Ascending aorta (tissue), 2 donors: ENCODE data around the gene SECTM1. TPM values are rescaled to one million over a fixed set of nuclear protein-coding genes. Genes with fewer than 3 reads are reported as not detected.

Source experiments
- DNase-seq, 2 donors: peaks; one replicate each; pipeline ENCODE4 v3.0.0-alpha.2; 2019; ENCODE audit warnings: low spot score in 2 of 2
- H3K27ac ChIP-seq, 2 donors: fragments of 200-600 bp; sonication (generic); one replicate each; pipeline ENCODE4 v1.5.1; 2016 to 2017; ENCODE audit warnings: mild to moderate bottlenecking in 1 of 2
- H3K27me3 ChIP-seq: fragments of 200-600 bp; sonication (generic); one replicate; pipeline ENCODE4 v1.5.1; 2017
- H3K36me3 ChIP-seq, 2 donors: fragments of 200-600 bp; sonication (generic); one replicate each; pipeline ENCODE4 v1.5.1; 2016
- H3K4me1 ChIP-seq, 2 donors: fragments of 200-600 bp; sonication (generic); one replicate each; pipeline ENCODE4 v1.5.1; 2016 to 2017; ENCODE audit warnings: mild to moderate bottlenecking in 1 of 2
- H3K4me3 ChIP-seq, 2 donors: fragments of 200-600 bp; sonication (generic); one replicate each; pipeline ENCODE4 v1.5.1; 2016 to 2017; ENCODE audit warnings: mild to moderate bottlenecking in 1 of 2
- H3K9me3 ChIP-seq, 2 donors: fragments of 200-600 bp; sonication (generic); one replicate each; pipeline ENCODE4 v1.5.1; 2016
- CTCF ChIP-seq, 3 experiments: fragments of 200-600 bp in 2 of 3; fragments of 450-650 bp in 1 of 3; sonication (generic) in 2 of 3; IDR thresholded peaks; one replicate each; pipeline ENCODE4 v1.5.1; 2016 to 2019; ENCODE audit warnings: antibody characterized with exemption in 3 of 3, mild to moderate bottlenecking in 1 of 3, moderate library complexity in 1 of 3
- intact Hi-C: fragments of 100-400 bp; cut with DNase I; formaldehyde crosslinking; loops from one replicate; pipeline ENCODE4 v1.15.1; 2023
- total RNA-seq: library from RNA; depleted of rRNA; stranded (reverse); fragments of >200 nt; gene quantifications from one replicate; pipeline ENCODE4 v1.1.0, GENCODE V29; 2016

The SECTM1 gene
- total RNA-seq, 1 donor from 2014 or later: 49.5 TPM

DNA sequence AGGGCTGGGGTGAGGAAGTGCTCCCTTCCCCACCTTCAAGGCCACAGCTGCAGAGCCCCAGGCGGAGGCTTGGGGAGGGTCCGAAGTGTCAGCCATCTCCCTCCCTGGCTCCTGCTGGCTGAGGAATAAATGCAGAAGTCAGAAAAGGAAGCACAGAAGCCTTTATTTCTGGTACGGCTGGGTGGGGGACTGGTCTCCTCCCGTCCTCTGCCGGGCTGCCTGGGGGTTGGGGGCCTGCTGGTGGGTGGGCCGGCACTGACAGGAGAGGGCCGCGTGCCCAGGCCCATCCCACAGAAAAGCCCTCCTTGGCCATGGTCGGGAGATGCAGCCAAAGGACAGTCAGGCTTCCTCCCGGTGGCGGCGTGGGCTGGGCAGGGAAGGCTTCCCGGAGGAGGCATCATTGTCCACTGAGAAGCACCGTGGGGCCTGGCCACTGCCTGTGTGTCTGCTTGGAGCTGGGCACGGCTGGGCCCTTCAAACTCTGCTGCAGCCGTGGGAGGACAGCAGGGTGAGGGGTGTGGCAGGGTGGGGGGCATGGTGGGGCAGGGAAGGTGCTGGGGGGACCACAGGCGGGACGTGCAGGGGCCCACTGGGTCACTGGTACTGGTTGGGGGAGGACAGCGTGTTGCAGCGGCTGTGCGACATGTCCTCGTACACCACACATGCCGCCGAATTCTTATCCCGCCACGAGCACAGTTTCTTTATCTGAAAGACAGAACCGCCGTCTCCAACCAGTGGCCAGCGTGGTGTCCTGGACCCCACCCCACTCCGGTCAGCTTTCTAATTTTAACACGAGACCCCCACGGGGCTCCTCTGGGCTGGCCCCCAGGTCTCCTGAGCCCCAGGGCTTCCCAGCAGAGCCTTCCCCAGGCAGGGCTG is 18.6 kb downstream of the SECTM1 start:
- Histone ChIP-seq H3K4me1 (no peaks in the 10 kb centered on the region), H3K36me3 (no peaks in the 10 kb centered on the region), H3K27ac (no peak overlapping the region), H3K4me3 (peak overlapping the region in 1 of 2 donors; percentile 22), H3K9me3 (no peaks in the 10 kb centered on the region), H3K27me3 (peaks cover 17% of the 10 kb centered on the region)
- intact Hi-C loops: no loop called here
- no peak for TF ChIP-seq CTCF (IDR thresholded peaks at IDR 0.05)
- no peak for DNase-seq

DNA sequence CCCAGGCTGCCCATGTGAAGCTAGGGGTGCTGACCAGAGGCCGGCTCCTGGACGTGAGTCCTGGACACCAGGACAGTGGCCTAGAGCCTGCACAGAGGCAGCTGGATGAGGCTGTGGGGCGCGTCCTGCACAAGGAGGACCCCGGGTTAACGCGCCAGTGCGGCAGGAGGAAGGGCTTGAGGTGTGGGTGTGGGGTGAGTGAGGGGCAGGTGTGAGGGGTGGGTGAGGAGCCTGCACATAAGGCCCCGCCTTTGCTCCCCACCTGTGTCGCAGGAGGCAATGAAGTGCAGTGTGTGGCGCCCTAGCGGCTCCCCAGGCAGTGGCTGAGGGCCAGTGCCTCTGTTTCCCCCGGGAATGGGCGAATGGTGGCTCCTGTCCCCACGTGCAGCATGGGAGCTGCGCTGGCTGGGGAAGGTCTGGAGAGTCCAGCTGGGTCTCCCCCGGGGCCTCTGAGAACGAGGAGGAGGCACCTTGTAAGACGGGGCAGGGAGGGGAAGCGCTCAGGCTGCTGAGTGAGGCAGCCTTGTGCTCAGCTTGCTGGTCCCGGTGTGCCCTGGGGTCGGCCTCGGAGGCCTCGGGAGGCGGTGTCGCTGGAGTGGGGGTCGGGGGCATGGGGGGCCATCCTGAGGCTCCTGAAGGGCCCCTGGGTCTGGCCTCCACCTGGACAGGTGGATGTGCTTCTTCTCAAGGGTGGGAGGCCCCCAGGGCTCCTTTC is 19.4 kb downstream of the SECTM1 start:
- no peak for DNase-seq
- TF ChIP-seq CTCF (IDR thresholded peaks at IDR 0.05): no peak
- H3K27me3 ChIP-seq: peaks cover 17% of the 10 kb centered on the region

DNA sequence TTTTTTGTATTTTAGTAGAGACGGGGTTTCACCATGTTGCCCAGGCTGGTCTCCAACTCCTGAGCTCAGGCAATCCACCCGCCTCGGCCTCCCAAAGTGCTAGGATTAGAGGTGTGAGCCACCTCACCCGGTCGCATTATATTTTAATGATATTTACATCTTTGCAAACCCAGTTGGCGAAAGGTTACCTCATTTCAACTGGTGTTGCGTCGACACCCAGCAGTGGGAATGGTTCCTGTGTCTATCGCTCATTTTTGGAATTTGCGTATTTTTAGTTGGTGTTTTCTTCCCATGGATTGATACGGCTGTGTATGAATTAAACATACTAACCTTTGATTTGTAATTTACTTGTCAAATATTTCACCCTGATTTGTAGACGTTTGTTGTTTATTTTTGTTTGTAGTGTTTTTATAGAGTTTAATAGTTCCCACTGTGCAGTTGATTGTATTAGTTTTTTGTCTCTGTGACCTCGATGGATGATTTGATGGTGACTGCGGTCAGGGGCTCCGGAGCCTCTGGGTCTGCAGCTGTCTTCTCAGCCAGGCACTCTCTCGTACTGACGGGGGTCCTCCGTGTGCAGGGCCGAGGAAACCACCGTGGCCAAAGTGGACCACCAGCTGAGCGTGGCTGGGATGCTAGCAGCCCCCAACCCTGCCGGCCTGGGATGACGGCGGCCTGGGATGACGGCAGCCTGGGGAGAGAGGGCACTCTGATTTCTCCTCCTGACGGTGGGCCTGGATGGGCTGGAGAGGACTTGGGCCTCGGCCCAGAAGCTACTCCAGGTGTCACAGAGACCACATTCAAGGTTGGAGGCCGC is 20.2 kb downstream of the SECTM1 start:
- no peak for DNase-seq
- intact Hi-C loops: no loop called here
- no peak for TF ChIP-seq CTCF (IDR thresholded peaks at IDR 0.05)
- Histone ChIP-seq H3K4me3 (no peak overlapping the region), H3K36me3 (no peaks in the 10 kb centered on the region), H3K27me3 (peaks cover 17% of the 10 kb centered on the region), H3K9me3 (no peaks in the 10 kb centered on the region), H3K27ac (no peak overlapping the region), H3K4me1 (no peaks in the 10 kb centered on the region)

More for the DNA sequence above, 19.4 kb downstream of the SECTM1 start:
- Histone ChIP-seq H3K27ac (no peak overlapping the region), H3K36me3 (no peaks in the 10 kb centered on the region), H3K9me3 (no peaks in the 10 kb centered on the region), H3K4me1 (no peaks in the 10 kb centered on the region), H3K4me3 (no peak overlapping the region)
- intact Hi-C loops: no loop called here

DNA sequence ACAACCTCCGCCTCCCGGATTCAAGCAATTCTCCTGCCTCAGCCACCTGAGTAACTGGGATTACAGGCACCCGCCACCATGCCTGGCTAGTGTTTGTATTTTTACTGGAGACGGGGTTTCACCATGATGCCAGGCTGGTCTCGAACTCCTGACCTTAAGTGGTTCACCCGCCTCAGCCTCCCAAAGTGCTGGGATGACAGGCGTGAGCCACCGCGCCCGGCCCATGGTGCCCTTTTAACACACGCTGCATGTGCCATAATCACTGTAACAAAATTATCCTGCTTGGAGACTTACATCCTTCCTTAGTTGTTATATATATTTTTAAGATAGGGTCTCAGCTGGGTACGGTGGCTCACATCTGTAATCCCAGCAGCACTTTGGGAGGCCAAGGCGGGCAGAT is 21.6 kb downstream of the SECTM1 start:
- H3K36me3 ChIP-seq: no peaks in the 10 kb centered on the region
- no peaks in the 10 kb centered on the region for H3K9me3 ChIP-seq
- peaks cover 17% of the 10 kb centered on the region for H3K27me3 ChIP-seq
- no peak overlapping the region for H3K4me3 ChIP-seq
- H3K4me1 ChIP-seq: no peaks in the 10 kb centered on the region
- no peak overlapping the region for H3K27ac ChIP-seq
- intact Hi-C loops: no loop called here
- DNase-seq: no peak
- TF ChIP-seq CTCF (IDR thresholded peaks at IDR 0.05): no peak

- intact Hi-C loops: no loop called here
- peaks cover 11% of the 10 kb centered on the region for H3K27me3 ChIP-seq
Observed at GRCh38 chr17:82310877-82311276, 22.7 kb downstream of the SECTM1 start.

More at GRCh38 chr17:82310877-82311276, 22.7 kb downstream of the SECTM1 start:
- TF ChIP-seq CTCF (IDR thresholded peaks at IDR 0.05): no peak
- H3K36me3 ChIP-seq: no peaks in the 10 kb centered on the region
- H3K27ac ChIP-seq: no peak overlapping the region
- H3K4me1 ChIP-seq: no peaks in the 10 kb centered on the region
- no peaks in the 10 kb centered on the region for H3K9me3 ChIP-seq
- H3K4me3 ChIP-seq: no peak overlapping the region
- no peak for DNase-seq
